Stimulated activated CD8-positive, alpha-beta memory T cell treated with anti-CD3 and anti-CD28 coated beads, Interleukin-7, amount 100 ng/mL, for 24 hours (primary cell): ENCODE results near the gene KLRC1.
"Not testable (repeated sequence)": the region's sequence is repeated elsewhere in the genome, so short reads cannot be mapped to it uniquely, and the experiment has no call there.

Source experiments
- DNase-seq: peaks from one replicate; pipeline ENCODE4 v3.0.0-alpha.2; 2020; ENCODE audit warnings: low read depth

KLRC1 gene

DNA sequence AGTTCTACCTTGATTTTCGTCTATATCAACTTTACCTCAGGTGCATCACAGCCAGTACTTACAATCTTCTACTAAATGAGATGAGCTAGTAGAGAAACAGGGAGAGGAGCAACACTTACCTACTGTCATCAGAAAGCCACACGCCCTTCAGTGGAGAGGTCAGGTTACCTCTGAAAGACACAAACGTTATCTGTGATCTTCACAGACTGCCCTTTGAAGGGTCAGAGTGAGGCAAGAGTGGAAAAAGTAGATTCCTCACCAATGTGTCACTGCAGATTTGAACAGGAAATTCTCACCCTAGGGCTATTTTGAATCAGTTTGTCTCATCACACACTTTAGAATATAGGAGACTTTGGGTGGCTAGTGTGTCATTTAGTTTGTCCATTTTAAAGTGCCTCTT is 31.0 kb downstream of the KLRC1 start:
- not testable (repeated sequence) for DNase-seq

DNA sequence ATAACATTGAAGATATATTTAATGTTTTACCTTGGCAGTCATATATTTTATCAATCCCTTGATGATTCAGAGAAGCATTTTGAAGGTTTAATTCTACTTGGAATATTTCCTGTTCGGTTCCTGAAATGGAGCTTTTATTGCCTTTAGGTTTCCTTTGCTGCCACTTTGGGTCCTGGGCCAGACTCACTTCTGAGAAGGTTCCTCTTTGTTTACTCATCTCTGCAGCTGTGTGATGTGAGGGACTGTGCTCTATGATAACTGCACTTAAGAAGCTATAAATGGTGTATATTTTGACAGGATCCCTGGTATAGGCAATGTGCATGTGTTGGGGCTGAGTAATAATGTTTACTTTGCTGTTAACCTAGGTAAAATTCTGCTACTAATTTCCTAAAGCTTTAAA is 32.8 kb downstream of the KLRC1 start, which contains the start of gene KLRC3:
Gene KLRC3 (minus strand): TSS at position 262 of the 400 bp plus-strand sequence. CDS start 45 bp downstream, at position 217.
- not testable (repeated sequence) for DNase-seq

DNA sequence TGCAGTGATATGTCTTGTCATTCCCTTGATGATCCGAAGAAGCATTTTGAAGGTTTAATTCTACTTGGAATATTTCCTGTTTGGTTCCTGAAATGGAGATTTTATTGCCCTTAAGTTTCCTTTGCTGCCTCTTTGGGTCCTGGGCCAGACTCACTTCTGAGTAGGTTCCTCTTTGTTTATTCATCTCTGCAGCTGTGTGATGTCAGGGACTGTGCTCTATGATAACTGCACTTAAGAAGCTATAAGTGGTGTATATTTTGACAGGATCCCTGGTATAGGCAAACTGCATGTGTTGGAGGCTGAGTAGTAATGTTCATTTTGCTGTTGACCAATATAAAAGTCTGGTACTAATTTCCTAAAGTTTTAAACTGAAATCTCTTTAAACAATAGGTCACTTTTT is 43.8 kb downstream of the KLRC1 start, which contains the start of gene KLRC4:
Gene KLRC4 (minus strand): TSS at position 366 of the 400 bp plus-strand sequence. CDS start 182 bp downstream, at position 184.
- no peak for DNase-seq

- no peak for DNase-seq
These were observed 44.3 kb downstream of the KLRC1 start for GRCh38 chr12:10408842-10409241.

GRCh38 chr12:10406725-10407124 is 46.5 kb downstream of the KLRC1 start:
- DNase-seq = no peak

DNA sequence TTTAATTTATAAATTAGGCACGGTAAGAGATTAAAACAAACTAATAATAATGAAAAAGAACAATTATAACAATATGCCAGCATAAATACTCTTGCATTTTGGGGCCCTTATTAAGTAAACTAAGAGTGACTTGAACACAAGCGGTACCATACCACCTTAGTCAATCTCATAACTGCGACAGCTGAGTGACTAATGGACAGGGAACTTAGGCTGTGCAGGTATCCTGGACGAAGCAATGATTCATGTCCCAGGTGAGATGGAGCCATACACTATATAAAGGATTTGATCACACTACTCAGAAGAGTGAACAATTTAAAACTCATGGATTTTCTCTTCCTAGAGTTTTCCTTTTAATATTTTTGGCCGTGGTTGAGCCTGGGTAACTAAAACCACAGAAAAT is 47.9 kb downstream of the KLRC1 start:
- DNase-seq = no peak

- no peak for DNase-seq
These were observed 48.4 kb downstream of the KLRC1 start for GRCh38 chr12:10404798-10405197.

- DNase-seq = no peak
These were observed 52.3 kb downstream of the KLRC1 start for GRCh38 chr12:10400829-10401228.

DNA sequence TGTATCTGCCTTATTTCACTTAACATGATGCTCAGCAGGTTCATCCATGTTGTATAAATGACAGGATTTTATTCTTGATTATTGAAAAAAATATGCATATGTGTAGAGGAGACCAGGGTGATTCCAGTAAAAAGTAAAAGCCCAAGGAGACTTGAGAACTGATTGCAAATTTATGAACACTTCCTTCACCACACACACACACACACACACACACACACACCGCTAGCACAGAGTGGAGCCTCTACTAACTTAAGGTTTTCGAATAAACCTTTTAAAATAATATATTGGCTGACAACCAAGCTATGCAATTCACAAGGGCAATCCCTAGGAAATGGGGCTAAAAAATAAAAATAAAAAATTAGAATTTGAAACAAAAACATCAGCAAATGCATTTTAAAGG is 55.0 kb downstream of the KLRC1 start:
- DNase-seq = no peak

DNA sequence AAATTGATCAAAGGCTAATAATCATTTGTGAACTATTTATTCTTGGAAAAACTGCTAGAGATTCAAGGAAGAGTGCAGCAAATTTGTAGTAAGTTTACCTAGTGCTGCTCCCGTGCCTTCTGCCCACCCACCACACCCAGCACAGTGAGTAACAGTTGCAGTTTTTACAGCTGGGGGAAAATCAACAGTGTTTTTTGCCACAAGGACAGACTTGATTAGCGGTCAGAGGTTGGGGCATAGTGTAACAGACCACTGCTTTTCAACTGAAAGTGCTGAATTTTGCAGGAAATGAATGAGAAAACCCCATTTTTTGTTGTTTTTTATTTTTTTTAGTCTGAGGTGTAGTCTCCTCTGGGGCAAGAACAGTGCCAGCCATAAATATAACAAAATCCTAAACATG is 55.9 kb downstream of the KLRC1 start:
- DNase-seq = no peak

DNA sequence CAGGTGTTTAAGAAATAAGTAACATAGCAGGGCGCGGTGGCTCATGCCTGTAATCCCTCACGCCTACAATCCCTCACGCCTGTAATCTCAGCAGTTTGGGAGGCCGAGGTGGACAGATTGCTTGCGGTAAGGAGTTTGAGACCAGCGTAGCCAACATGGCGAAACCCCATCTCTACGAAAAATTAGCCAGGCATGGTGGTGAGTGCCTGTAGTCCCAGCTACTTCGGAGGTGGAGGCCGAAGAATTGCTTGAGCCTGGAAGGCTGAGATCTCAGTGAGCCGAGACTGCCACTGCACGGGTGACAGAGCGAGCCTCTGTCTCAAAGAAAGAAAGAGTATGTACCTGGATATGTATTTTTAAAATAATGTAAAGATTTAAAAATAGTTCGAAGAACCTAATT is 57.0 kb downstream of the KLRC1 start:
- not testable (repeated sequence) for DNase-seq
